A549 (cell line): ENCODE results near the gene EFNA3. TPM values are rescaled to one million over a fixed set of nuclear protein-coding genes. Genes with fewer than 3 reads are reported as not detected.

Source experiments
- ATAC-seq, 2 experiments: fragments of 200-7000 bp in 1 of 2; fragments of >200 bp in 1 of 2; cut with Nextera tagmentation in 1 of 2; cut with Tn5 transposase in 1 of 2; 3 replicates each; pipeline versions ENCODE4 v1.8.0 to v1.9.1; 2018 to 2020; ENCODE audit warnings: mild to moderate bottlenecking in 1 of 2, moderate library complexity in 1 of 2
- CTCF ChIA-PET: fragments of 300-600 bp; sonication (Branson Sonifier 250); formaldehyde crosslinking; extraction: SDS; loops from one replicate; lab custom pipeline; 2021; ENCODE audit warnings: antibody characterized with exemption, inconsistent platforms; lab: Yijun Ruan, JAX
- POLR2A ChIA-PET: fragments of 350-600 bp; formaldehyde crosslinking; extraction: SDS; loops from one replicate; lab custom pipeline; 2021; ENCODE audit warnings: antibody characterized with exemption, inconsistent platforms; lab: Yijun Ruan, JAX
- DNase-seq, 2 experiments: peaks; one replicate each; pipeline versions ENCODE4 v3.0.0 to v3.0.0-alpha.2; 2011 to 2016; ENCODE audit warnings: low read depth in 1 of 2, low spot score in 1 of 2
- FAIRE-seq: peaks from 2 replicates; lab custom pipeline; 2011; peaks lifted over from hg19 to GRCh38; lab: Jason Lieb, UNC
- H3K27ac ChIP-seq, 2 experiments: fragments of >200 bp; sonication (Bioruptor Twin); formaldehyde crosslinking; 3 replicates each; pipeline ENCODE4 v1.5.1; 2016 to 2017
- H3K4me1 ChIP-seq: fragments of >200 bp; sonication (Bioruptor Twin); formaldehyde crosslinking; 3 replicates; pipeline ENCODE4 v1.6.1; 2016
- H3K4me2 ChIP-seq: fragments of >200 bp; sonication (Bioruptor Twin); formaldehyde crosslinking; 3 replicates; pipeline ENCODE4 v1.6.1; 2016
- H3K4me3 ChIP-seq: fragments of >200 bp; sonication (Bioruptor Twin); formaldehyde crosslinking; 3 replicates; pipeline ENCODE4 v1.5.1; 2016
- H3K9me3 ChIP-seq: fragments of >200 bp; sonication (Bioruptor Twin); formaldehyde crosslinking; 3 replicates; pipeline ENCODE4 v1.6.1; 2016
- BHLHE40 ChIP-seq: IDR thresholded peaks from 2 replicates; pipeline ENCODE4 v1.6.1; 2012; ENCODE audit warnings: low read depth, low read length, inconsistent platforms
- CEBPB ChIP-seq, 2 experiments: fragments of >200 bp in 1 of 2; sonication (Bioruptor Twin) in 1 of 2; formaldehyde crosslinking in 1 of 2; IDR thresholded peaks; 2 replicates each; pipeline ENCODE4 v1.6.1; 2012 to 2016
- CHD2 ChIP-seq: fragments of 150-350 bp; IDR thresholded peaks from 2 replicates; pipeline ENCODE4 v1.6.1; 2014; ENCODE audit warnings: low read length; ENCODE audit not compliant: partially characterized antibody
- CHD4 ChIP-seq: fragments of 200-600 bp; sonication (generic); IDR thresholded peaks from 2 replicates; pipeline ENCODE4 v1.6.1; 2016; ENCODE audit warnings: antibody characterized with exemption, mild to moderate bottlenecking, borderline replicate concordance
- EHMT2 ChIP-seq: fragments of 200-600 bp; sonication (generic); IDR thresholded peaks from 2 replicates; pipeline ENCODE4 v1.6.1; 2016; ENCODE audit warnings: antibody characterized with exemption, low read depth, mild to moderate bottlenecking, moderate library complexity
- EP300 ChIP-seq, 2 experiments: fragments of >200 bp; sonication (Bioruptor Twin); formaldehyde crosslinking; IDR thresholded peaks; 2 replicates in 1 of 2; 3 replicates in 1 of 2; pipeline ENCODE4 v1.6.1; 2016 to 2017
- FOSB ChIP-seq: fragments of 250-450 bp; sonication (Bioruptor Pico); IDR thresholded peaks from 2 replicates; pipeline ENCODE4 v1.5.0; 2020; ENCODE audit warnings: mild to moderate bottlenecking, moderate library complexity
- FOSL2 ChIP-seq, 2 experiments: fragments of 450-650 bp in 1 of 2; fragments of >200 bp in 1 of 2; sonication (Bioruptor Twin) in 1 of 2; formaldehyde crosslinking; IDR thresholded peaks; 2 replicates each; pipeline versions ENCODE4 v1.5.0 to v1.6.1; 2016 to 2020; ENCODE audit warnings: mild to moderate bottlenecking in 1 of 2, moderate library complexity in 1 of 2
- FOXS1 ChIP-seq: fragments of 250-450 bp; sonication (Bioruptor Pico); IDR thresholded peaks from 2 replicates; pipeline ENCODE4 v1.5.0; 2020; ENCODE audit warnings: mild to moderate bottlenecking, moderate library complexity
- GATA3 ChIP-seq: IDR thresholded peaks from 2 replicates; pipeline ENCODE4 v1.6.1; 2012; ENCODE audit warnings: borderline replicate concordance
- HOXB13 ChIP-seq: fragments of 250-450 bp; sonication (Bioruptor Pico); IDR thresholded peaks from 2 replicates; pipeline ENCODE4 v1.5.0; 2020; ENCODE audit warnings: low read depth, mild to moderate bottlenecking, moderate library complexity
- HOXB5 ChIP-seq: fragments of 250-450 bp; sonication (Bioruptor Pico); IDR thresholded peaks from 2 replicates; pipeline ENCODE4 v1.5.0; 2020; ENCODE audit warnings: mild to moderate bottlenecking, moderate library complexity
- JUN ChIP-seq, 2 experiments: fragments of >200 bp; sonication (Bioruptor Twin); formaldehyde crosslinking; IDR thresholded peaks; 2 replicates in 1 of 2; 3 replicates in 1 of 2; pipeline ENCODE4 v1.6.1; 2016 to 2017
- JUNB ChIP-seq: fragments of >200 bp; sonication (Bioruptor Twin); formaldehyde crosslinking; IDR thresholded peaks from 2 replicates; pipeline ENCODE4 v1.6.1; 2016
- KDM1A ChIP-seq: fragments of 200-600 bp; sonication (generic); IDR thresholded peaks from 2 replicates; pipeline ENCODE4 v1.6.1; 2016; ENCODE audit warnings: low read depth, mild to moderate bottlenecking
- KDM5A ChIP-seq: fragments of 200-600 bp; sonication (generic); IDR thresholded peaks from 2 replicates; pipeline ENCODE4 v1.6.1; 2016; ENCODE audit warnings: antibody characterized with exemption, mild to moderate bottlenecking
- MAZ ChIP-seq: fragments of 150-350 bp; IDR thresholded peaks from 2 replicates; pipeline ENCODE4 v1.6.1; 2014; ENCODE audit warnings: antibody characterized with exemption, low read depth, low read length, borderline replicate concordance
- NR3C1 ChIP-seq: fragments of >200 bp; sonication (Bioruptor Twin); formaldehyde crosslinking; IDR thresholded peaks from 3 replicates; pipeline ENCODE4 v1.6.1; 2017
- PHF8 ChIP-seq: fragments of 200-600 bp; sonication (generic); IDR thresholded peaks from 2 replicates; pipeline ENCODE4 v1.6.1; 2016; ENCODE audit warnings: low read depth, mild to moderate bottlenecking, antibody characterized with exemption, moderate library complexity, borderline replicate concordance
- POLR2A ChIP-seq: IDR thresholded peaks from 2 replicates; pipeline ENCODE4 v1.6.1; 2012; ENCODE audit warnings: mild to moderate bottlenecking, low read length
- POLR2AphosphoS2 ChIP-seq: conservative IDR thresholded peaks from 2 replicates; pipeline ENCODE4 v1.6.1; 2012; ENCODE audit warnings: low read length, improper control_type of control experiment, inconsistent platforms
- RARB ChIP-seq: fragments of 250-450 bp; sonication (Bioruptor Pico); IDR thresholded peaks from 2 replicates; pipeline ENCODE4 v1.8.0; 2021; ENCODE audit warnings: mild to moderate bottlenecking, moderate library complexity
- RCOR1 ChIP-seq: fragments of 150-350 bp; IDR thresholded peaks from 2 replicates; pipeline ENCODE4 v1.6.1; 2014; ENCODE audit warnings: antibody characterized with exemption, low read length, low read depth
- RNF2 ChIP-seq: fragments of 200-600 bp; sonication (generic); IDR thresholded peaks from 2 replicates; pipeline ENCODE4 v1.6.1; 2016; ENCODE audit warnings: low read depth, mild to moderate bottlenecking, antibody characterized with exemption, moderate library complexity, borderline replicate concordance
- SMC3 ChIP-seq: fragments of >200 bp; sonication (Bioruptor Twin); formaldehyde crosslinking; IDR thresholded peaks from 3 replicates; pipeline ENCODE4 v1.6.1; 2018; ENCODE audit warnings: inconsistent platforms
- TFCP2L1 ChIP-seq: fragments of 250-450 bp; sonication (Bioruptor Pico); IDR thresholded peaks from 2 replicates; pipeline ENCODE4 v1.5.0; 2021; ENCODE audit warnings: mild to moderate bottlenecking
- ZC3H11A ChIP-seq: fragments of 450-650 bp; IDR thresholded peaks from 2 replicates; pipeline ENCODE4 v1.6.1; 2014; ENCODE audit warnings: antibody characterized with exemption, mild to moderate bottlenecking
- ZNF302 ChIP-seq: fragments of 250-450 bp; sonication (Bioruptor Pico); IDR thresholded peaks from 2 replicates; pipeline ENCODE4 v1.9.0; 2021; ENCODE audit warnings: inconsistent platforms, mild to moderate bottlenecking, moderate library complexity
- WGBS: methylation state at CpG from one replicate; pipeline ENCODE4 v1.1.6; 2017; ENCODE audit errors: missing lambda C conversion rate; 5-methylcytosine and 5-hydroxymethylcytosine counted together
- polyA plus RNA-seq, 4 experiments: library from polyadenylated mRNA; depleted of rRNA in 3 of 4; stranded (reverse); fragments of >200 nt; fragmentation: RNase III in 1 of 4; extraction: RNeasy Plus Mini Kit Qiagen cat#74134 plus additional on column Dnase treatment in 1 of 4; gene quantifications; 2 replicates in 3 of 4; 3 replicates in 1 of 4; pipeline ENCODE4 v1.2.3, GENCODE V29; 2011 to 2017
- TF ChIP-seq, protein P1 (sequence below): IDR thresholded peaks from 2 replicates; pipeline ENCODE4 v1.6.1; 2012
- TF ChIP-seq, protein P2 (sequence below): IDR thresholded peaks from 2 replicates; pipeline ENCODE4 v1.6.1; 2012; ENCODE audit warnings: low read depth, borderline replicate concordance
- TF ChIP-seq, protein P3 (sequence below): fragments of 450-650 bp; IDR thresholded peaks from 2 replicates; pipeline ENCODE4 v1.6.1; 2014; ENCODE audit warnings: antibody characterized with exemption

EFNA3 gene
- polyA plus RNA-seq, 2 of the 4 experiments (the other 2 are of a cell fraction), result 1.9 to 2.7 TPM

DNA sequence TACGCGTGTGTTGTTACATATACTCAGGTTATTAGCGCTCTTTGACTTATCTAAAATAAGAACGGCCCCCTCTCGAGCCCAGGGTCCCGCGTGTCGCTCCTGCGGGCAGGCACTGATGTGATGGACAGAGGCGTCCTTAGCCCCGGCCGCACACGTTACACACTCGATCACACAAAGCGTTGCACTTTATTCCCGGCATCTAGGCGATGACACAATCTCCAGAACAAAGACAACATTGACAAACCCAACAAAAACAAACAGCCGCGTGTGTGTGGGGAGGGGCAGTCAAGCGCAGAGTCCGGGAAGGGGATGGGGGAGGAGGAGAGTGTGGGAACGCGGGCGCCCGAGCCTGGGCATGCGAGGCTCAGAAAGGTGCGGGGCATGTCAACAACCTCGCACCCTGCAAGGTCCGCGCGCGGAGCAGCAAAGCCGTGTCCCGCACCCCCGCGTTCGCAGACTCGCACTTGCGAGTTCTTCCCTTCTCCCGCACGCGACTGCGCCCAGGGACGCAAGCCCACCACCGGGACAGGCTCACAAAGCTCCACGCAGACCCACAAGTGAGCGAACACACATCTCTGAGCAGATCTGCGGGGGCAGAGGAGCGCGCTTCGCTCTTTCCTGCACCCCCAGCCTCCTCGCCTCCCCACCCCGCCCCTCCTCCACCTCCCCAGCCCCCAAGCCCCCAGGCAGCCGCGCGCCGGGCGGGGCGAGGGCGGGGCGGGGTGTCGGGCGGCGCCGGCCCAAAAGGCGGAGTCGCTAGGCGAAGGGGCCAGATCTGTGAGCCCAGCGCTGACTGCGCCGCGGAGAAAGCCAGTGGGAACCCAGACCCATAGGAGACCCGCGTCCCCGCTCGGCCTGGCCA is 48.7 kb downstream of the EFNA3 start, which contains the start of gene EFNA1:
TSS of gene EFNA1 (plus strand) at position 772 of the 862 bp plus-strand sequence. CDS start 102 bp downstream, outside the sequence.
- peak within 1 kb of the TSS; percentile 55 for H3K4me3 ChIP-seq
- ChIA-PET POLR2A (interaction anchor here (0.6 to 2.0 kb wide), 2 partner anchors 8 to 42 kb away, joined by 3 to 8 read pairs; no protein-coding TSS in a partner anchor), CTCF (interaction anchor here (0.7 to 19.7 kb wide), 12 partner anchors 8 to 124 kb away, joined by 3 to 309 read pairs (median 6); partner anchors contain the start of genes KRTCAP2 and SLC50A1)
- TF ChIP-seq FOXS1 (CRISPR knock-in tag) (no peak), ZNF302 (CRISPR knock-in tag) (no peak), JUN (IDR thresholded peaks at IDR 0.05) (peak in 1 of 2 experiments; percentile 33; a peak in 2 of 5 replicates), EP300 (IDR thresholded peaks at IDR 0.05) (peak in 1 of 2 experiments; percentile 21; a peak in 2 of 5 replicates), CHD2 (no peak), GATA3 (peak; percentile 54; the same call in 1 of the 2 replicates), MAZ (0 out of 2 replicates have a peak, but pooled peaks have one; percentile 15), RNF2 (peak; percentile 75; the same call in 1 of the 2 replicates), NR3C1 (no peak), HOXB13 (CRISPR knock-in tag) (no peak), FOSL2 (IDR thresholded peaks at IDR 0.05) (no peak), FOSL2 (CRISPR knock-in tag; IDR thresholded peaks at IDR 0.05) (peak; percentile 39; the same call in 1 of the 2 replicates), TFCP2L1 (CRISPR knock-in tag) (peak; percentile 54; the same call in 1 of the 2 replicates), CEBPB (IDR thresholded peaks at IDR 0.05) (peak; percentile 50 to 89; a peak in 3 of 4 replicates), CHD4 (no peak), POLR2A (peak; percentile 60), JUNB (no peak), KDM1A (no peak), KDM5A (no peak), BHLHE40 (no peak; the same call in 1 of the 2 replicates)
- TF ChIP-seq, protein P1, sequence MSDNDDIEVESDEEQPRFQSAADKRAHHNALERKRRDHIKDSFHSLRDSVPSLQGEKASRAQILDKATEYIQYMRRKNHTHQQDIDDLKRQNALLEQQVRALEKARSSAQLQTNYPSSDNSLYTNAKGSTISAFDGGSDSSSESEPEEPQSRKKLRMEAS, result peak; percentile 92
- TF ChIP-seq, protein P2, sequence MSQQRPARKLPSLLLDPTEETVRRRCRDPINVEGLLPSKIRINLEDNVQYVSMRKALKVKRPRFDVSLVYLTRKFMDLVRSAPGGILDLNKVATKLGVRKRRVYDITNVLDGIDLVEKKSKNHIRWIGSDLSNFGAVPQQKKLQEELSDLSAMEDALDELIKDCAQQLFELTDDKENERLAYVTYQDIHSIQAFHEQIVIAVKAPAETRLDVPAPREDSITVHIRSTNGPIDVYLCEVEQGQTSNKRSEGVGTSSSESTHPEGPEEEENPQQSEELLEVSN, result peak; percentile 59; the same call in 1 of the 2 replicates
- WGBS, result 3% methylated on average over 32 of the region's 76 CpGs
- FAIRE-seq, result no peak
- peak within 1 kb of the TSS; percentile 80 to 90 for H3K27ac ChIP-seq
- ATAC-seq, result peak; percentile 48 to 69
- peak in 1 of 2 experiments; percentile 92 for DNase-seq
- peaks cover 59% of the 10 kb centered on the region for H3K4me1 ChIP-seq
- H3K4me2 ChIP-seq, result peak within 1 kb of the TSS; percentile 89
- no peaks in the 10 kb centered on the region for H3K9me3 ChIP-seq

- Histone ChIP-seq H3K27ac (peak overlapping the region; percentile 80 to 90), H3K4me1 (peaks cover 59% of the 10 kb centered on the region), H3K4me2 (peak overlapping the region; percentile 89), H3K9me3 (no peaks in the 10 kb centered on the region), H3K4me3 (peak overlapping the region; percentile 55)
- peak; percentile 0 to 7; a peak in 3 of 6 replicates for ATAC-seq
- ChIA-PET CTCF (interaction anchor here (0.9 to 19.7 kb wide), 11 partner anchors 10 to 123 kb away, joined by 3 to 309 read pairs (median 4); partner anchors contain the start of gene KRTCAP2), POLR2A (interaction anchor here (1.1 kb wide), 1 partner anchor 20 kb away, joined by 3 read pairs; no protein-coding TSS in a partner anchor)
- no peak for DNase-seq
- TF ChIP-seq RCOR1 (no peak), RARB (CRISPR knock-in tag) (no peak), RNF2 (no peak), POLR2A (no peak), SMC3 (no peak), PHF8 (peak; percentile 43; the same call in 1 of the 2 replicates), ZC3H11A (no peak), FOSB (0 out of 2 replicates have a peak, but pooled peaks have one; percentile 46), EHMT2 (no peak), NR3C1 (no peak), HOXB5 (CRISPR knock-in tag) (no peak), CHD2 (no peak), POLR2AphosphoS2 (no peak)
- TF ChIP-seq, protein P3, sequence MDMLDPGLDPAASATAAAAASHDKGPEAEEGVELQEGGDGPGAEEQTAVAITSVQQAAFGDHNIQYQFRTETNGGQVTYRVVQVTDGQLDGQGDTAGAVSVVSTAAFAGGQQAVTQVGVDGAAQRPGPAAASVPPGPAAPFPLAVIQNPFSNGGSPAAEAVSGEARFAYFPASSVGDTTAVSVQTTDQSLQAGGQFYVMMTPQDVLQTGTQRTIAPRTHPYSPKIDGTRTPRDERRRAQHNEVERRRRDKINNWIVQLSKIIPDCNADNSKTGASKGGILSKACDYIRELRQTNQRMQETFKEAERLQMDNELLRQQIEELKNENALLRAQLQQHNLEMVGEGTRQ, result no peak
- FAIRE-seq, result no peak
- 2% methylated on average over 15 of the region's 17 CpGs for WGBS
Measured at GRCh38 chr1:155127967-155128754, 49.5 kb downstream of the EFNA3 start.
